GM12864 (cell line): ENCODE data around the gene IL9.
"Not testable (repeated sequence)": the region's sequence is repeated elsewhere in the genome, so short reads cannot be mapped to it uniquely, and the experiment has no call there.

Experiments used
- DNase-seq: peaks from one replicate; pipeline ENCODE4 v3.0.0-alpha.2; 2011; ENCODE audit warnings: low read depth
- H3K4me3 ChIP-seq: 2 replicates; pipeline ENCODE4 v1.5.1; 2011; ENCODE audit warnings: mild to moderate bottlenecking, low read depth, low read length, control low read depth
- TF ChIP-seq, protein P1 (sequence below): IDR thresholded peaks from 2 replicates; pipeline ENCODE4 v1.5.1; 2011; ENCODE audit warnings: low read depth, mild to moderate bottlenecking, moderate library complexity, low read length, control low read depth, inconsistent platforms; ENCODE audit errors: missing control alignments

Gene IL9

DNA sequence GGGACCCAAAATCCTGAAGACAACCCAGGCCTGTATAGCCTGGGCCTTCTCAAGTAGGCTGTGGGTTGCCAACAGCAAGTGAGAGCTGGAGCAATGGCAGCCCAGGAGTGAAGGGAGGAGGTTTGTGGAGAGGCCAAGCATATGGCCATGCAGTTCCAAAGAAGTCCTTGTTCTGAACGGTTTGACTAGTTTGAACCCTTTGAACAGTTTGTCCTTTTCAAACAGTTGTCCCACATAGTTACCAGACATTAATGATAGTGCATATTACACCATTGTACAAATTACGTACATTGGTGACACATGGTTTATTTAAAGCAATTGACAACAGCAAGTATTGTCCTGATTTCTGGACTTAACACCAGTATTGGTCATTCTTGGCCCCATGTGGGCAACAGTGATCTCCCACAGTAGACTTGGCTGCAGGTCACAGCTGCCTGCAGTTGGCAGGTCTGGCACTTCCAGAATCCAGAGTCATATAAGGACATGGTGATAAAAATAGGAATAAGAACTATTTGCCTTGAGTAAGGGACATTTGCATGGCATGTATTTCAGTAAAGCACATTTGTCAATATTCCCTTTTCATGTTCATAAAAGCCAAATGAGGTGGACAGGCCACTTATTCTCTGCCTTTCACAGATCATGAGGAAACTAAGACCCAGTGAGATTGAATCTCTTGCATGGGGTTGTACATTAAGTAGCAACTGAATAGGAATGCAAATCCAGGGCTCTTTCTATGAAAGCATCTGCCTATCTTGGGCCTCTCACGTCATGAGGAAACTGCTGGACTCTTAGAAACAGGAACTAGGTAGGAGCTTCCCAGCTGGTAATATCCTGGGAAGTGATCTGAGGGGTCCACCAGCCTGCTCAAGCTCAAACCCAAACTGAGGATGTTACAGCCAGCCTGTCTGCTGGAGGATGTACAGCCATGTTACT, 30.9 kb downstream of the IL9 start:
- H3K4me3 ChIP-seq, result no peak overlapping the region
- TF ChIP-seq, protein P1, sequence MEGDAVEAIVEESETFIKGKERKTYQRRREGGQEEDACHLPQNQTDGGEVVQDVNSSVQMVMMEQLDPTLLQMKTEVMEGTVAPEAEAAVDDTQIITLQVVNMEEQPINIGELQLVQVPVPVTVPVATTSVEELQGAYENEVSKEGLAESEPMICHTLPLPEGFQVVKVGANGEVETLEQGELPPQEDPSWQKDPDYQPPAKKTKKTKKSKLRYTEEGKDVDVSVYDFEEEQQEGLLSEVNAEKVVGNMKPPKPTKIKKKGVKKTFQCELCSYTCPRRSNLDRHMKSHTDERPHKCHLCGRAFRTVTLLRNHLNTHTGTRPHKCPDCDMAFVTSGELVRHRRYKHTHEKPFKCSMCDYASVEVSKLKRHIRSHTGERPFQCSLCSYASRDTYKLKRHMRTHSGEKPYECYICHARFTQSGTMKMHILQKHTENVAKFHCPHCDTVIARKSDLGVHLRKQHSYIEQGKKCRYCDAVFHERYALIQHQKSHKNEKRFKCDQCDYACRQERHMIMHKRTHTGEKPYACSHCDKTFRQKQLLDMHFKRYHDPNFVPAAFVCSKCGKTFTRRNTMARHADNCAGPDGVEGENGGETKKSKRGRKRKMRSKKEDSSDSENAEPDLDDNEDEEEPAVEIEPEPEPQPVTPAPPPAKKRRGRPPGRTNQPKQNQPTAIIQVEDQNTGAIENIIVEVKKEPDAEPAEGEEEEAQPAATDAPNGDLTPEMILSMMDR, result no peak
- no peak for DNase-seq

- H3K4me3 ChIP-seq, result no peak overlapping the region
- TF ChIP-seq, protein P1, result no peak
- no peak for DNase-seq
These were observed 32.9 kb downstream of the IL9 start for GRCh38 chr5:135862744-135863143.

DNA sequence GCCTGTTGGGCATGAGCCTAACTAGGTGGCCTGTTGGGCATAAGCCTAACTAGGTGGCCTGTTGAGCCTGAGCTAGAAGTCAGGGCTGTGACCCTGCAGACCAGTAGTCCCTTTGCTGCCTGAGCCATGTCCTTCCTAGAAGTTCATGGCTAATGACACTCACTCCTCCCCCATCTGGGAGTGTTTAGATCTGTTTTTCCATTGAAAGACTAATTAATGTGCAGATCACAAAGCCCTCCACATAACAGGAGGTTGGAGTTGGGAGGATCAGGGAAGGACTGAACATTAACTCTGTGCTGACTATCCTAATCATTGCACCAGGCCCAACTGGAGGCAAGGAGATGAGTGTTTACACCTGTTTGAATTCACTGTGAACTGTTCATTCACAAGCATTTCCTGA, 33.6 kb downstream of the IL9 start:
- no peak overlapping the region for H3K4me3 ChIP-seq
- TF ChIP-seq, protein P1, result no peak
- DNase-seq, result no peak

- DNase-seq, result no peak
- TF ChIP-seq, protein P1, result no peak
- H3K4me3 ChIP-seq, result no peak overlapping the region
These were observed 34.0 kb downstream of the IL9 start for GRCh38 chr5:135861641-135862040.

GRCh38 chr5:135859641-135860040, 36.0 kb downstream of the IL9 start:
- DNase-seq, result no peak
- H3K4me3 ChIP-seq, result no peak overlapping the region
- TF ChIP-seq, protein P1, result no peak

- DNase-seq, H3K4me3 ChIP-seq: not testable (repeated sequence)
These were observed 36.5 kb downstream of the IL9 start for GRCh38 chr5:135859186-135859585.

DNA sequence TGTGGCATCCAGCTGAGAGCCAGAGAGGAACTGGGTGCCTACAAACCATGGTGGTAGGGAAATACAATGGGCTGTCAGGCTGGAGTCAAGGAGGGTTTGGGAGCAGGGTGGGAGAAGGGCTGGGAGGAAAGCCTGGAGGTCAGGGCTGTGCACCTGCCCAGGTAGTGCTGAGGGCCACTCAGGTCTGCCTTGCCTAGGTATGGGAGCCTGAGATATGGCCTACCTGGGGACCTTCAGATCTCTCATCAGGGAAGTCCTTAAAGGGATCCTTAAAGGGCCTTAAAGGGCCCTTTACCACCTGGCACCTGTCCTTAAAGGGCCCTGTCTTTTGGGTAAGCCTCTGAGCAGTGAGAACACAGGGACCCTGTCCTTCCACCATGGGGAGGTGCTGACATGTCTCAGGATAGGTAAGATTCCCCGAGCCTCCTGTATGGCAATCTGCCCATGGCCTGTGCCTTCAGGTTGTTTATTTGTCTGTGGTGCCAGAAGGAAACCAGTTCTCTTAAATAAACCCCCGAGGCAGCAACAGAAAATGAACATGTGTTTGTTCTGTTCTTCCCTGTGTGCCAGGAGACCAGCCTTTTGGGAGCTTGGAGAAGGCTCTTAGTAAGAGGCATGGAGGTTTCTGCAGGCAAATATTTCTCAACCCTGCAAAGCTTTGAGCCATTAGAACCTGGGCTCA, 37.9 kb downstream of the IL9 start:
- H3K4me3 ChIP-seq, result no peak overlapping the region
- DNase-seq, result no peak
- TF ChIP-seq, protein P1, result no peak
